ENCODE measurements around the gene GCN1.

Gene GCN1

GRCh38 chr12:120110550-120111501, 83.7 kb downstream of the GCN1 start:
- peak; percentile 79 for DNase-seq

GRCh38 chr12:120109570-120110267, 84.8 kb downstream of the GCN1 start:
- DNase-seq: no peak

- DNase-seq: no peak
Measured at GRCh38 chr12:120106151-120106550, 88.4 kb downstream of the GCN1 start.

- no peak for DNase-seq
Measured at GRCh38 chr12:120103371-120103770, 91.1 kb downstream of the GCN1 start.

GRCh38 chr12:120103044-120103338, 91.5 kb downstream of the GCN1 start:
- DNase-seq: no peak

GRCh38 chr12:120102189-120103043, 92.1 kb downstream of the GCN1 start:
- no peak for DNase-seq

- no peak for DNase-seq
Measured at GRCh38 chr12:120101617-120102016, 92.9 kb downstream of the GCN1 start.

GRCh38 chr12:120101182-120101581, 93.3 kb downstream of the GCN1 start:
- no peak for DNase-seq

GRCh38 chr12:120100630-120101029, 93.9 kb downstream of the GCN1 start:
- no peak for DNase-seq

GRCh38 chr12:120099738-120100137, 94.8 kb downstream of the GCN1 start:
- DNase-seq: no peak

- DNase-seq: no peak
Measured at GRCh38 chr12:120098756-120099470, 95.6 kb downstream of the GCN1 start.

- no peak for DNase-seq
Measured at GRCh38 chr12:120096671-120097202, 97.8 kb downstream of the GCN1 start.

- DNase-seq: no peak
Measured at GRCh38 chr12:120095736-120096135, 98.8 kb downstream of the GCN1 start.

GRCh38 chr12:120095331-120095730, 99.2 kb downstream of the GCN1 start:
- no peak for DNase-seq

- no peak for DNase-seq
Measured at GRCh38 chr12:120094485-120094884, 100.0 kb downstream of the GCN1 start.

GRCh38 chr12:120093592-120094355, 100.7 kb downstream of the GCN1 start:
- no peak for DNase-seq

GRCh38 chr12:120093336-120093591, 101.3 kb downstream of the GCN1 start:
- no peak for DNase-seq

- no peak for DNase-seq
Measured at GRCh38 chr12:120092551-120093335, 101.8 kb downstream of the GCN1 start.

- no peak for DNase-seq
Measured at GRCh38 chr12:120091371-120092090, 103.0 kb downstream of the GCN1 start.

- no peak for DNase-seq
Measured at GRCh38 chr12:120090626-120091295, 103.8 kb downstream of the GCN1 start.

All from activated CD8-positive, alpha-beta memory T cell treated with anti-CD3 and anti-CD28 coated beads for 24 hours (primary cell).